Astrocyte (in vitro differentiated cells and primary cell): Measurements from ENCODE around the gene EDIL3.

Experiments used
- EZH2 ChIP-seq: IDR thresholded peaks from 2 replicates; pipeline ENCODE4 v1.6.1; 2012; ENCODE audit warnings: mild to moderate bottlenecking, low read length, inconsistent platforms; ENCODE audit not compliant: insufficient read depth
- TF ChIP-seq, protein P1 (sequence below): IDR thresholded peaks from 2 replicates; pipeline ENCODE4 v1.5.1; 2011; ENCODE audit warnings: low read depth, mild to moderate bottlenecking, inconsistent platforms, low read length, moderate library complexity; ENCODE audit not compliant: insufficient read depth

DNA sequence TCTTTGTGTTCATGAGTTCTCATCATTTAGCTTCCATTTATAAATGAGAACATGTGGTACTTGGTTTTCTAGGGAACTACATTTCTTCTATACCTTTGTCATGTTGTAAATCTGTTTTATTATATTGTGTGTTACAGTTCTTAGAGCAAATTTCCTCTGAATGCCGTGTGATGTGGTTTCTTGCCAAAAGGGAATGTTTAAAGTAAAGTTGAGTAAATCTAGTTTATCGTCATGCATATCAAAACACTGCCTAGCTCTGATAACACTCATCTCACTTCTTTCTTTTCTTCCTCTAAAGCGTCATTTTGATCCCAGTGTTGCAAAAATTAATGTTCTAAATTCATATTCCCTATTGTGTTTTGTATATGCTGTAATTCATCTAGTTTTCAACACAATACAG, 368.6 kb downstream of the EDIL3 start:
- TF ChIP-seq, protein P1, sequence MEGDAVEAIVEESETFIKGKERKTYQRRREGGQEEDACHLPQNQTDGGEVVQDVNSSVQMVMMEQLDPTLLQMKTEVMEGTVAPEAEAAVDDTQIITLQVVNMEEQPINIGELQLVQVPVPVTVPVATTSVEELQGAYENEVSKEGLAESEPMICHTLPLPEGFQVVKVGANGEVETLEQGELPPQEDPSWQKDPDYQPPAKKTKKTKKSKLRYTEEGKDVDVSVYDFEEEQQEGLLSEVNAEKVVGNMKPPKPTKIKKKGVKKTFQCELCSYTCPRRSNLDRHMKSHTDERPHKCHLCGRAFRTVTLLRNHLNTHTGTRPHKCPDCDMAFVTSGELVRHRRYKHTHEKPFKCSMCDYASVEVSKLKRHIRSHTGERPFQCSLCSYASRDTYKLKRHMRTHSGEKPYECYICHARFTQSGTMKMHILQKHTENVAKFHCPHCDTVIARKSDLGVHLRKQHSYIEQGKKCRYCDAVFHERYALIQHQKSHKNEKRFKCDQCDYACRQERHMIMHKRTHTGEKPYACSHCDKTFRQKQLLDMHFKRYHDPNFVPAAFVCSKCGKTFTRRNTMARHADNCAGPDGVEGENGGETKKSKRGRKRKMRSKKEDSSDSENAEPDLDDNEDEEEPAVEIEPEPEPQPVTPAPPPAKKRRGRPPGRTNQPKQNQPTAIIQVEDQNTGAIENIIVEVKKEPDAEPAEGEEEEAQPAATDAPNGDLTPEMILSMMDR: no peak
- no peak for TF ChIP-seq EZH2
